GM23338 (cell line): ENCODE results near the gene FRAT1. TPM values are rescaled to one million over a fixed set of nuclear protein-coding genes. Genes with fewer than 3 reads are reported as not detected.

Experiments
- ATAC-seq: fragments of 200-7000 bp; cut with Tn5 transposase; 3 replicates; pipeline ENCODE4 v1.9.1; 2020
- DNase-seq: peaks from one replicate; pipeline ENCODE4 v3.0.0-alpha.2; 2015; ENCODE audit warnings: low spot score
- H2AFZ ChIP-seq: fragments of 200-600 bp; sonication (generic); 2 replicates; pipeline ENCODE4 v1.8.0; 2016; ENCODE audit warnings: antibody characterized with exemption, mild to moderate bottlenecking, moderate library complexity
- H3F3A ChIP-seq: fragments of 200-600 bp; sonication (generic); replicated peaks from 2 replicates; pipeline ENCODE4 v1.8.0; 2017; ENCODE audit warnings: antibody characterized with exemption, mixed run types, low read depth
- H3K27ac ChIP-seq: fragments of 200-600 bp; sonication (generic); 2 replicates; pipeline ENCODE4 v1.6.1; 2016; ENCODE audit warnings: low read depth
- H3K27me3 ChIP-seq: fragments of 200-600 bp; sonication (generic); 2 replicates; pipeline ENCODE4 v1.8.0; 2016; ENCODE audit warnings: mild to moderate bottlenecking, mixed run types, moderate library complexity; ENCODE audit not compliant: insufficient read depth
- H3K36me3 ChIP-seq: fragments of 200-600 bp; sonication (generic); 2 replicates; pipeline ENCODE4 v1.8.0; 2016; ENCODE audit warnings: mild to moderate bottlenecking; ENCODE audit not compliant: insufficient read depth
- H3K4me1 ChIP-seq: fragments of 200-600 bp; sonication (generic); 2 replicates; pipeline ENCODE4 v1.8.0; 2016; ENCODE audit warnings: mild to moderate bottlenecking, moderate library complexity; ENCODE audit not compliant: insufficient read depth
- H3K4me2 ChIP-seq: fragments of 200-600 bp; sonication (generic); 2 replicates; pipeline ENCODE4 v1.7.1; 2017; ENCODE audit warnings: mixed run types
- H3K4me3 ChIP-seq: fragments of 200-600 bp; sonication (generic); 2 replicates; pipeline ENCODE4 v1.6.1; 2016; ENCODE audit warnings: mixed run types
- H3K79me2 ChIP-seq: fragments of 200-600 bp; sonication (generic); replicated peaks from 2 replicates; pipeline ENCODE4 v1.8.0; 2017; ENCODE audit warnings: mild to moderate bottlenecking; ENCODE audit not compliant: insufficient read depth
- H3K9me2 ChIP-seq: fragments of 200-600 bp; sonication (generic); 2 replicates; pipeline ENCODE4 v1.8.0; 2017; ENCODE audit not compliant: insufficient read depth
- H4K20me1 ChIP-seq: fragments of 200-600 bp; sonication (generic); replicated peaks from 2 replicates; pipeline ENCODE4 v1.8.0; 2017; ENCODE audit warnings: mild to moderate bottlenecking; ENCODE audit not compliant: insufficient read depth
- H3K27ac Mint-ChIP-seq: 2 replicates; pipeline ENCODE4 v1.8.0; 2020; ENCODE audit warnings: inconsistent platforms, mild to moderate bottlenecking, moderate library complexity, mixed read lengths
- H3K27me3 Mint-ChIP-seq: 3 replicates; pipeline ENCODE4 v1.8.0; 2022; ENCODE audit warnings: low read depth, mild to moderate bottlenecking, moderate library complexity, mixed read lengths, inconsistent platforms; ENCODE audit not compliant: insufficient read depth, poor library complexity
- H3K36me3 Mint-ChIP-seq: 3 replicates; pipeline ENCODE4 v1.8.0; 2021; ENCODE audit warnings: low read depth, mild to moderate bottlenecking, inconsistent platforms, moderate library complexity, mixed read lengths
- H3K4me1 Mint-ChIP-seq: 3 replicates; pipeline ENCODE4 v1.8.0; 2020; ENCODE audit warnings: mild to moderate bottlenecking, inconsistent platforms, mixed read lengths
- H3K4me3 Mint-ChIP-seq: 3 replicates; pipeline ENCODE4 v1.8.0; 2021; ENCODE audit warnings: moderate library complexity, mild to moderate bottlenecking, inconsistent platforms, mixed read lengths
- H3K9me3 Mint-ChIP-seq: 3 replicates; pipeline ENCODE4 v1.8.0; 2020; ENCODE audit warnings: moderate library complexity, mild to moderate bottlenecking, inconsistent platforms, mixed read lengths
- CREB1 ChIP-seq: fragments of 250-450 bp; sonication (Bioruptor Pico); IDR thresholded peaks from 2 replicates; pipeline ENCODE4 v1.5.0; 2020; ENCODE audit warnings: low read depth, mild to moderate bottlenecking, moderate library complexity
- EZH2 ChIP-seq: fragments of 200-600 bp; sonication (generic); IDR thresholded peaks from one replicate; pipeline ENCODE4 v1.8.0; 2017; ENCODE audit warnings: antibody characterized with exemption, mild to moderate bottlenecking, low read depth; ENCODE audit not compliant: unreplicated experiment
- EZH2phosphoT487 ChIP-seq: fragments of 200-600 bp; sonication (generic); IDR thresholded peaks from one replicate; pipeline ENCODE4 v1.8.1; 2018; ENCODE audit warnings: antibody characterized with exemption; ENCODE audit not compliant: unreplicated experiment
- JUNB ChIP-seq: IDR thresholded peaks from one replicate; pipeline ENCODE4 v1.6.1; 2016; ENCODE audit warnings: antibody characterized with exemption; ENCODE audit not compliant: unreplicated experiment
- NANOG ChIP-seq: IDR thresholded peaks from 2 replicates; pipeline ENCODE4 v1.6.1; 2016; ENCODE audit warnings: antibody characterized with exemption, borderline replicate concordance
- POLR2AphosphoS5 ChIP-seq: IDR thresholded peaks from 2 replicates; pipeline ENCODE4 v1.6.1; 2016; ENCODE audit warnings: antibody characterized with exemption, low read depth
- REST ChIP-seq: IDR thresholded peaks from one replicate; pipeline ENCODE4 v1.6.1; 2018; ENCODE audit warnings: antibody characterized with exemption; ENCODE audit not compliant: unreplicated experiment
- STAT1 ChIP-seq: IDR thresholded peaks from one replicate; pipeline ENCODE4 v1.6.1; 2016; ENCODE audit warnings: antibody characterized with exemption; ENCODE audit not compliant: unreplicated experiment
- ZNF114 ChIP-seq: fragments of 250-450 bp; sonication (Bioruptor Pico); IDR thresholded peaks from 2 replicates; pipeline ENCODE4 v1.5.0; 2020; ENCODE audit warnings: mild to moderate bottlenecking, moderate library complexity
- ZNF331 ChIP-seq: fragments of 250-450 bp; sonication (Bioruptor Pico); IDR thresholded peaks from 2 replicates; pipeline ENCODE4 v1.5.0; 2020; ENCODE audit warnings: low read depth, mild to moderate bottlenecking, moderate library complexity
- ZNF462 ChIP-seq: fragments of 250-450 bp; sonication (Bioruptor Pico); IDR thresholded peaks from 2 replicates; pipeline ENCODE4 v1.5.0; 2020; ENCODE audit warnings: mild to moderate bottlenecking, moderate library complexity
- polyA plus RNA-seq: library from polyadenylated mRNA; unstranded; fragments of >200 nt; fragmentation: Nextera tagmentation; extraction: Ambion mirVana; gene quantifications from 2 replicates; pipeline ENCODE4 v1.2.1, GENCODE V29; 2016
- total RNA-seq: library from RNA; depleted of rRNA; stranded (reverse); fragments of >200 nt; shearing (Covaris generic); gene quantifications from 2 replicates; pipeline ENCODE4 v1.2.3, GENCODE V29; 2014
- TF ChIP-seq, protein P1 (sequence below): IDR thresholded peaks from 2 replicates; pipeline ENCODE4 v1.6.1; 2016; ENCODE audit warnings: antibody characterized with exemption

The FRAT1 gene
- total and polyA plus RNA-seq, 2 experiments from 2014 or later = 1.4 to 8.5 TPM

GRCh38 chr10:97274828-97275227, 44.2 kb upstream of the FRAT1 start:
- DNase-seq = no peak
- no peaks in the 10 kb centered on the region for H3K9me2 ChIP-seq
- H3K27me3 ChIP-seq = no peaks in the 10 kb centered on the region
- H3K36me3 Mint-ChIP-seq = peaks cover 9% of the 10 kb centered on the region; the same call in 2 of the 3 replicates
- H3K27ac ChIP-seq = no peak overlapping the region
- peaks cover 10% of the 10 kb centered on the region; the same call in 2 of the 3 replicates for H3K9me3 Mint-ChIP-seq
- peaks cover 55% of the 10 kb centered on the region for H3K79me2 ChIP-seq
- H3K27me3 Mint-ChIP-seq = peaks cover 2% of the 10 kb centered on the region
- H4K20me1 ChIP-seq = peaks cover 11% of the 10 kb centered on the region; the same call in 1 of the 2 replicates
- H3K4me1 Mint-ChIP-seq = no peaks in the 10 kb centered on the region; the same call in 2 of the 3 replicates
- H3F3A ChIP-seq = no peaks in the 10 kb centered on the region
- no peak overlapping the region for H3K4me2 ChIP-seq
- no peak overlapping the region for H3K4me3 Mint-ChIP-seq
- no peak for TF ChIP-seq EZH2phosphoT487
- TF ChIP-seq, protein P1, sequence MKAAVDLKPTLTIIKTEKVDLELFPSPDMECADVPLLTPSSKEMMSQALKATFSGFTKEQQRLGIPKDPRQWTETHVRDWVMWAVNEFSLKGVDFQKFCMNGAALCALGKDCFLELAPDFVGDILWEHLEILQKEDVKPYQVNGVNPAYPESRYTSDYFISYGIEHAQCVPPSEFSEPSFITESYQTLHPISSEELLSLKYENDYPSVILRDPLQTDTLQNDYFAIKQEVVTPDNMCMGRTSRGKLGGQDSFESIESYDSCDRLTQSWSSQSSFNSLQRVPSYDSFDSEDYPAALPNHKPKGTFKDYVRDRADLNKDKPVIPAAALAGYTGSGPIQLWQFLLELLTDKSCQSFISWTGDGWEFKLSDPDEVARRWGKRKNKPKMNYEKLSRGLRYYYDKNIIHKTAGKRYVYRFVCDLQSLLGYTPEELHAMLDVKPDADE = no peak
- no peak for TF ChIP-seq STAT1
- TF ChIP-seq JUNB = no peak
- no peak for TF ChIP-seq ZNF331 (CRISPR knock-in tag)
- TF ChIP-seq REST = no peak
- TF ChIP-seq ZNF114 = no peak
- TF ChIP-seq CREB1 (CRISPR knock-in tag) = no peak
- no peak for TF ChIP-seq EZH2
- no peak for TF ChIP-seq ZNF462 (CRISPR knock-in tag)
- TF ChIP-seq NANOG = no peak
- no peak for TF ChIP-seq POLR2AphosphoS5
- no peaks in the 10 kb centered on the region for H3K36me3 ChIP-seq
- ATAC-seq = no peak
- H3K27ac Mint-ChIP-seq = no peak overlapping the region
- no peak overlapping the region for H3K4me3 ChIP-seq
- no peak overlapping the region for H2AFZ ChIP-seq
- H3K4me1 ChIP-seq = 0 out of 2 replicates have a peak, but pooled peaks cover 3% of the 10 kb centered on the region
